GM21360 (cell line): ENCODE data around the gene CHAF1A.

Experiments
- ATAC-seq: cut with Tn5 transposase; IDR thresholded peaks from one replicate; pipeline ENCODE4 v1.9.1; 2021; ENCODE audit warnings: mild to moderate bottlenecking, moderate library complexity; ENCODE audit not compliant: unreplicated experiment

The CHAF1A gene

DNA sequence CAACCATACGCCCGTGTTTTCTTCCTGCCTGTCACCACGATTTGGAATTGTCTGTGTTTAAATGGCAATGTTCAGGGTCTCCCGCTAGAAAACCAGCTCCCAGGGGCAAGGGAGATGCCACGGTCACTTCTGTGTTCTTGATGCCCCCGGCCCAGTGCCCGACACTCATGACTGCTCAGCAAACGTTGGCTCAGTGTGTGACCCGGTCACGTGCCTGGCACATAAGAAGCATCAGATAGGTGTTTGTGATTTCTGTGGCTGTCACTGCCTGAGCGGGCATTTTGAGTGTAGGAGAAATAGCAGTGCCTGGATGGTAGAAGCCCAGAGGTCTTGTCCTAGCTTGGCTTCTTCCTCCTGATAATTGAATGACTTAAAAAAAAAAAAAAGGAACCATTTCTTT, 85.1 kb downstream of the CHAF1A start:
- ATAC-seq = no peak

GRCh38 chr19:4488496-4488895, 86.1 kb downstream of the CHAF1A start:
- no peak for ATAC-seq

GRCh38 chr19:4491446-4491845, 89.0 kb downstream of the CHAF1A start:
- ATAC-seq = no peak

- ATAC-seq = no peak
These were observed 90.1 kb downstream of the CHAF1A start for GRCh38 chr19:4492337-4493103.
